Measurements from ENCODE around the gene BUD23.
"Not testable (repeated sequence)": the region's sequence is repeated elsewhere in the genome, so short reads cannot be mapped to it uniquely, and the experiment has no call there.

The BUD23 gene

GRCh38 chr7:73719806-73720169 lies 36.4 kb downstream of the BUD23 start:
- no peak for DNase-seq

- not testable (repeated sequence) for DNase-seq
Measured at GRCh38 chr7:73720443-73720842, 37.0 kb downstream of the BUD23 start.

GRCh38 chr7:73721377-73721817 lies 38.0 kb downstream of the BUD23 start:
- peak; percentile 67 to 75 for DNase-seq

DNA sequence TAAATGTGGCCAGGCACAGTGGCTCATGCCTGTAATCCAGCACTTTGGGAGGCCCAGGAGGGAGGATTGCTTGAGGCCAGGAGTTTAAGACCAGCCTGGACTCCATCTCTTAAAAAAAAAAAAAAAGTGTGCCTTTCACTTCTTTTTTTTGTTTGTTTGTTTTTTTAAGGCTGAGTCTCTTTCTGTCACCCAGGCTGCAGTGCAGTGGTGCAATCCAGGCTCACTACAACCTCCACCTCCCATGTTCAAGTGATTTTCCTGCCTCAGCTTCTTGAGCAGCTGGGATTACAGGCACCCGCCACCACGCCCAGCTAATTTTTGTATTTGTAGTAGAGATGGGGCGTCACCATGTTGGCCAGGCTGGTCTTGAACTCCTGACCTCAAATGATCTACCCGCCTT lies 38.8 kb downstream of the BUD23 start:
- not testable (repeated sequence) for DNase-seq

- DNase-seq: no peak
Measured at GRCh38 chr7:73722785-73723184, 39.4 kb downstream of the BUD23 start.

- DNase-seq: no peak
Measured at GRCh38 chr7:73723813-73724212, 40.4 kb downstream of the BUD23 start.

GRCh38 chr7:73726083-73726466 lies 42.7 kb downstream of the BUD23 start:
- no peak for DNase-seq

DNA sequence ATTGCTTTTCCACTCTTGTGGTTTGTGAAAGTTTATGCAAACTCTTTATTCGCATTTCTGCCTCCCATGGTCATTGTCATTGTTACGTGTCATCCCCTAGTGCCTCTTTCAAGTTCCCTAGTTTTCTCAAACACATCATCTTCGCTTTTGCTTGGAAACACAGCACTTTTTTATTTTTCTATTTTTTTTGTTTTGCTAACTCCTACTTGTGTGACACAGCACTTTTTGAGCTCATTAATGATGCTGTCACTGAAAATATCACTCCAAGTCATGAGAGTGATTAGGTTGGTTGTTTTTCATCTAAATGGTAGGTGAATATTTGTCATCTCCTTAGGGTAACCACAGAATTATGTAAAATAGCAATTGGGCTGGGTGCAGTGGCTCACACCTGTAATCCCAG lies 44.6 kb downstream of the BUD23 start:
- DNase-seq: no peak

DNA sequence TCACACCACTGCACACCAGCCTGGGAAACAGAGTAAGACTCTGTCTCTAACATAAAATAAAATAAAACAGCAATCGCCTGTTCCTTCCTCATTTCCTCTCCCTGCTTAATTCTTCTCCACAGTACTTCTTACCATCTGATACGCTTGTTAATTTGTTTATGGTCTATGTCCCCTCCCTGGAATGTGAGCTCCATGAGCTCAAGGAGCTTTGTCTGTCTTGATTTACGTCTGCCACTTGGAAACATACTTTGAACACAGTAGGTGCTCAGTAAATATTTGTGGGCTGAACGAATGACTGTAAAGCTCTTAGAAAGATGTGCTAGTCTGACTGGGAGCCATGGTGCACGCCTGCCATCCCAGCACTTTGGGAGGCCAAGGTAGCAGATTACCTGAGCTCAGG lies 45.2 kb downstream of the BUD23 start:
- DNase-seq: no peak

DNA sequence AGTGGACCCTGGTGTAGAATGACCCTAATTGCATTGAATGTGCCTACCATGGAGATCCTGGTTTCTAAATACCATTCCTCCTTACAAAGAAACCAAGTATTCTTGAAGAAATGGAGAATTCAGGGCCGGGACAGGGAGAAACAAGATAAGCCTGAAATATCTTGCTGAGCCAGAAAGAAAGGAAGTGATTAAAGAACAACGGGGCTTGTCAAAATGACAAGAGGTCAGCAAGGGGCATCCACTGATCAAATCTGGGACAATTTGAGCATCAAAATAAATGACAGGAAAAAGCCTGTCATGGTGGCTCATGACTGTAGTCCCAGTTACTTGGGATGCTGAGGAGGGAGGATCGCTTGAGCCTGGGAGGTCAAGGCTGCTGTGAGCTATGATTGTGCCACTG lies 47.1 kb downstream of the BUD23 start:
- DNase-seq: no peak

- no peak for DNase-seq
Measured at GRCh38 chr7:73732397-73732796, 49.0 kb downstream of the BUD23 start.

- peak; percentile 84 to 87 for DNase-seq
Measured at GRCh38 chr7:73734619-73735527, 51.5 kb downstream of the BUD23 start.

DNA sequence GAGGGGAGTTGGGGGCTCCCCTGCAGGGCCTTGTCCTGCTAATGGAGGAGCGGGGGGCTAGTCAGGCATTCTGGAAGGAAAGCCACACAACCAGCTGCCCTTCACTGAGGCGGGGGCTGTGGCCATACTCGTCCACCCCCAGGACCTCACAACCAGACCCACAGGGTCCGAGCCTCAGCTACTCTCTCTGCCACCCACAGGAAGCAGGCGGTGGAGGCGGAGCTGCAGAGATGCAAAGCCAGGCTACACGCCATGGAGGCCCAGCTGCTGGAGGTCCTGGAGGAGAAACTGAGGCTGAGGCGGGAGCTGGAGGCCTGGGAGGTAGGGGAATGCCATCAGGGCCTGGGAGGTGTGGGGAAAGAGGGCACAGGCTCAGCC lies 52.1 kb downstream of the BUD23 start:
- no peak for DNase-seq

DNA sequence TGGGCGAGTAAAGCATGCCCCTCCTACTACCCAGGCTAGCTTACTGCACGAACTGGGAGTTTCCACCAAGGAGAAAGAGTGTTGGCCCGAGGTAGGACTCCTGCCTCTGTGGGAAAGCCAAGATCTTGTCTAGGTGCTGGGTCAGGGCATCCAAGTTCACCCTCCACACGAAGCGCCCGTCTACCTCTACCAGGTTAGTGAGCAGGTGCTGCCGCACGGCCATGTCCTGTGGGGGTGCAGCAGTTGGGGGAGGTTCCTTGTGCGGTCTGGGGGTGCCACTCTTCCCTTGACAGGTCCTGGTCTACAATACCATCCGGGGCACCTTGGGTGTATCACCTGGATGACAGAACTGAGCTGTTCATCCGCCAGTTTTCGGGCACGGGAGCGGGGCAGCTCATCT lies 53.5 kb downstream of the BUD23 start:
- no peak for DNase-seq

DNA sequence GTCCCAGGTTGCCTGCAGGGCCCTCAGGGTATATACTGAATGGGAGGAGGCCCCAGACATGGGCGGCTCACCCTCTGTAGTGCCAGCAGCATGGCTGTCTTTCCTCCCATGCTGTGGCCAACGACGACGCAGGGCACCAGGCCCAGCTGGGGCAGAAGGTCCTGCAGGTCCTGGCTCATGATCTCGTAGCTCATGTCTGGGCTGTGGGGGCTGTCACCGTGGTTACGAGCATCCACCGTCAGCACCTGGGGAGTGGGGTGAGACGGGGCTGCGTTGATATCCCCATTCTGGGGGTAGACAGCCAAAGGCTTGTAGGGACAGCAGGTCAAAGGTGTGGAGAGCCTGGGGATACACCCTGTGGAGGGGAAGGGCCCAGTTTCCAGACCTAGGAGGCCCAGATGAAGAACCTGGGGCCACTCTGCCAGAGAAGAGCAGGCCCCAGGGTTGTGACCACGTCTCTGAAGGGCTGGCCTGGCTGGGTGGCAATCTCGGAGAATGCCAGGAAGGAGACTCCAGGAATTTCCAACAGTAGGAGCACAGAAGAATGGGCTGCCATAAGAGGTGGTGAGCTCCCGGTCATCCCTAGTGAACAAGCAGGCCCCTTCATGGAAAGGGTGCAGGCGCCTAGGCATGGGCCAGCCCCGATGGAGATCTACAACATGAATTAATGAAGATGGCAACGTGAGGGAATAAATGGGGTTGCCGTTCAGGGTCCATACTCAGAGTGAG lies 54.3 kb downstream of the BUD23 start:
- DNase-seq: no peak

DNA sequence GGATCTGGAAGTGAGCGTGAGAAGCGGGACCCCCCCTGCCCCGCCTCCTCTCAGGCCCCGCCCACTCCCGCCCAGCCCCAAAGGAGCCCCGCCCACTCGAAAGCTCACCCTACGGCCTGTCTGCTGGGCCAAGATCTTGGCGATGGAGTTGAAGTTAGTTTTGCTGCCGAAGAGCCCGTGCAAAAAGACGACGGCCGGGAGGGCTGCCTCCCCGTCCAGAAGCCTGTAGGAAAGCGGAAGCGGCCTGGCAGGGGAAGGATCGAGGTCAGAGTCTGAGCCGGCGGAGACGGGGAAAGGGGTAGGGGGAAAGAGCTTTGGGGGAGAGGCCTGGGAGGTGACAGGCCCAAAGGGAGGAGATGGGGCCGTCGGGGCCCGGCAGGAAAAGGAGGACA lies 54.8 kb downstream of the BUD23 start:
- peak in 1 of 2 experiments; percentile 55 for DNase-seq

GRCh38 chr7:73738612-73739386 lies 55.4 kb downstream of the BUD23 start, which contains the start of gene ABHD11:
TSS of gene ABHD11 (minus strand) at chr7:73738802. CDS start at chr7:73738770, 32 bp downstream.
- DNase-seq: peak; percentile 89 to 95

GRCh38 chr7:73739387-73739767 lies 56.0 kb downstream of the BUD23 start:
- no peak for DNase-seq

- no peak for DNase-seq
Measured at GRCh38 chr7:73740212-73740611, 56.8 kb downstream of the BUD23 start.

DNA sequence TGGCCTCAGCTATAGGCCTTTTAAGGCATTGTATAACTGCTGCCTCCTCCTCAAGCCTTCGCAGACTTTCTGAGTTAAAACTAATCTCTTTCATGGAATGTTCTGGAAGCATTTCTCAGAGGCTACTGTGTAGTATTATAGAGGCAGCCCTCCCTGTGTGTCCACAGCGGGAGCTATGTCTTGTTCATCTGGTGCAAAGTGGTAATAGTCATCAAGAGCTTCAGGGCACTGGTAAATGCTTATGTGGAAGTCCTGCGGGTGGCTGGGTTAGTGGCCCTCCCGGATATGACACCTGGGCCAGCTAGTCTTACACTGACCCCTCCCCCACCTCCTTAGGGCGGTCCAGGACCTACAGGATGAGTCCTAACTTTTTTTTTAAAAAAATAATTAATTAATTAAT lies 57.4 kb downstream of the BUD23 start:
- DNase-seq: no peak

- peak; percentile 37 to 77 for DNase-seq
Measured at GRCh38 chr7:73741600-73741999, 58.2 kb downstream of the BUD23 start.

- no peak for DNase-seq
Measured at GRCh38 chr7:73742338-73742752, 58.9 kb downstream of the BUD23 start.

Measured in NCI-H524 (cell line).